MM.1S (cell line): Measurements from ENCODE around the gene PTPRB.

Experiments used
- DNase-seq: peaks from one replicate; pipeline ENCODE4 v3.0.0-alpha.2; 2015
- H2AFZ ChIP-seq: fragments of 300-600 bp; sonication (generic); 2 replicates; pipeline ENCODE4 v1.6.0; 2016; ENCODE audit warnings: antibody characterized with exemption, low read length
- H3F3A ChIP-seq: fragments of 300-600 bp; sonication (generic); 2 replicates; pipeline ENCODE4 v1.6.1; 2016; ENCODE audit warnings: mild to moderate bottlenecking, antibody characterized with exemption, low read length, moderate library complexity, mixed read lengths; ENCODE audit not compliant: insufficient read depth
- H3K27ac ChIP-seq: fragments of 300-600 bp; sonication (generic); 2 replicates; pipeline ENCODE4 v1.5.1; 2016; ENCODE audit warnings: mild to moderate bottlenecking, low read length
- H3K27me3 ChIP-seq: fragments of 300-600 bp; sonication (generic); replicated peaks from 2 replicates; pipeline ENCODE4 v1.6.0; 2016; ENCODE audit warnings: low read length; ENCODE audit not compliant: insufficient read depth
- H3K36me3 ChIP-seq: fragments of 300-600 bp; sonication (generic); replicated peaks from 2 replicates; pipeline ENCODE4 v1.6.1; 2016; ENCODE audit warnings: mild to moderate bottlenecking, low read length, mixed read lengths; ENCODE audit not compliant: insufficient read depth
- H3K4me1 ChIP-seq: fragments of 300-600 bp; sonication (generic); 2 replicates; pipeline ENCODE4 v1.6.1; 2016; ENCODE audit warnings: low read length, mixed read lengths
- H3K4me2 ChIP-seq: fragments of 300-600 bp; sonication (generic); 2 replicates; pipeline ENCODE4 v1.6.0; 2016; ENCODE audit warnings: low read depth, low read length
- H3K4me3 ChIP-seq: fragments of 300-600 bp; sonication (generic); 2 replicates; pipeline ENCODE4 v1.5.1; 2016; ENCODE audit warnings: low read length, mixed read lengths
- H3K79me2 ChIP-seq: fragments of 300-600 bp; sonication (generic); 2 replicates; pipeline ENCODE4 v1.6.1; 2016; ENCODE audit warnings: mixed run types, low read length, mixed read lengths
- H3K9ac ChIP-seq: fragments of 300-600 bp; sonication (generic); 2 replicates; pipeline ENCODE4 v1.6.1; 2016; ENCODE audit warnings: low read length, mixed read lengths
- H3K9me2 ChIP-seq: fragments of 300-600 bp; sonication (generic); replicated peaks from 2 replicates; pipeline ENCODE4 v1.6.1; 2016; ENCODE audit warnings: mild to moderate bottlenecking, low read length, mixed read lengths; ENCODE audit not compliant: insufficient read depth
- H3K9me3 ChIP-seq: fragments of 300-600 bp; sonication (generic); replicated peaks from 2 replicates; pipeline ENCODE4 v1.6.1; 2016; ENCODE audit warnings: mild to moderate bottlenecking, low read length, mixed read lengths; ENCODE audit not compliant: insufficient read depth
- H4K20me1 ChIP-seq: fragments of 300-600 bp; sonication (generic); 2 replicates; pipeline ENCODE4 v1.6.1; 2016; ENCODE audit warnings: mild to moderate bottlenecking, low read length, moderate library complexity, mixed read lengths; ENCODE audit not compliant: insufficient read depth
- EZH2 ChIP-seq: fragments of 300-600 bp; sonication (generic); optimal IDR thresholded peaks from 2 replicates; pipeline ENCODE3; 2017; ENCODE audit warnings: low read depth, mild to moderate bottlenecking, antibody characterized with exemption, low read length, mixed read lengths
- EZH2phosphoT487 ChIP-seq: fragments of 300-600 bp; sonication (generic); IDR thresholded peaks from 2 replicates; pipeline ENCODE4 v1.6.1; 2018; ENCODE audit warnings: antibody characterized with exemption, low read length
- TF ChIP-seq, protein P1 (sequence below): fragments of 300-600 bp; sonication (generic); IDR thresholded peaks from 2 replicates; pipeline ENCODE4 v1.5.1; 2016; ENCODE audit warnings: antibody characterized with exemption, low read length, mixed read lengths

PTPRB gene

DNA sequence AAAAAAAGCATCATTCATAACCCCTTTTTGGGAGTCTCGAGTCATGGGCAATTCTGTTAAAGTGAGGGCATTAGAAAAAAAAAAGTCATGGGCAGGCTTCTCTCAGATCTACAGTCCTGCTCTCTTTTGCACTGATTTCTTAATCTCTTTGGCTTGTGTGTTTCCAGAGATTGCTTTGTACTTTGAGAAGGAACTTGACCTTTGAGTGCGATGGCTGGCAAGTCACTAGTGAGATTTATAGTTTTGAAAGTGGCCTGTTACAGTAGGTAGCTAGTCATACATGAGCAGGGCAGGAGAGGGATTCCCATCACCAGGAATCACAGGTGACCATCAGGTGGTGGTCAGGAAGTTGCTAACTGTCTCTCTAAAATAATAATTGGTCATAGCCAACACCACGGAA is 151.5 kb downstream of the PTPRB start:
- Histone ChIP-seq H3K27ac (no peak overlapping the region), H3K9me2 (no peaks in the 10 kb centered on the region), H3K4me1 (no peaks in the 10 kb centered on the region), H3K36me3 (no peaks in the 10 kb centered on the region), H3K27me3 (no peaks in the 10 kb centered on the region), H3K9me3 (no peaks in the 10 kb centered on the region), H4K20me1 (no peaks in the 10 kb centered on the region), H3K4me3 (no peak overlapping the region), H2AFZ (no peak overlapping the region), H3K9ac (no peak overlapping the region), H3K79me2 (no peaks in the 10 kb centered on the region), H3K4me2 (no peak overlapping the region), H3F3A (no peaks in the 10 kb centered on the region)
- TF ChIP-seq EZH2phosphoT487, result no peak
- no peak for TF ChIP-seq EZH2
- TF ChIP-seq, protein P1, sequence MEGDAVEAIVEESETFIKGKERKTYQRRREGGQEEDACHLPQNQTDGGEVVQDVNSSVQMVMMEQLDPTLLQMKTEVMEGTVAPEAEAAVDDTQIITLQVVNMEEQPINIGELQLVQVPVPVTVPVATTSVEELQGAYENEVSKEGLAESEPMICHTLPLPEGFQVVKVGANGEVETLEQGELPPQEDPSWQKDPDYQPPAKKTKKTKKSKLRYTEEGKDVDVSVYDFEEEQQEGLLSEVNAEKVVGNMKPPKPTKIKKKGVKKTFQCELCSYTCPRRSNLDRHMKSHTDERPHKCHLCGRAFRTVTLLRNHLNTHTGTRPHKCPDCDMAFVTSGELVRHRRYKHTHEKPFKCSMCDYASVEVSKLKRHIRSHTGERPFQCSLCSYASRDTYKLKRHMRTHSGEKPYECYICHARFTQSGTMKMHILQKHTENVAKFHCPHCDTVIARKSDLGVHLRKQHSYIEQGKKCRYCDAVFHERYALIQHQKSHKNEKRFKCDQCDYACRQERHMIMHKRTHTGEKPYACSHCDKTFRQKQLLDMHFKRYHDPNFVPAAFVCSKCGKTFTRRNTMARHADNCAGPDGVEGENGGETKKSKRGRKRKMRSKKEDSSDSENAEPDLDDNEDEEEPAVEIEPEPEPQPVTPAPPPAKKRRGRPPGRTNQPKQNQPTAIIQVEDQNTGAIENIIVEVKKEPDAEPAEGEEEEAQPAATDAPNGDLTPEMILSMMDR, result no peak
- DNase-seq, result no peak

- no peaks in the 10 kb centered on the region for H3F3A ChIP-seq
- H3K27me3 ChIP-seq, result no peaks in the 10 kb centered on the region
- no peaks in the 10 kb centered on the region for H3K4me1 ChIP-seq
- H3K36me3 ChIP-seq, result no peaks in the 10 kb centered on the region
- no peak for DNase-seq
- no peaks in the 10 kb centered on the region for H3K9me2 ChIP-seq
- H2AFZ ChIP-seq, result no peak overlapping the region
- no peaks in the 10 kb centered on the region for H4K20me1 ChIP-seq
- TF ChIP-seq EZH2, result no peak
- TF ChIP-seq, protein P1, result no peak
- no peak for TF ChIP-seq EZH2phosphoT487
- no peaks in the 10 kb centered on the region for H3K79me2 ChIP-seq
- H3K4me2 ChIP-seq, result no peak overlapping the region
- no peak overlapping the region for H3K9ac ChIP-seq
- no peak overlapping the region for H3K27ac ChIP-seq
- H3K9me3 ChIP-seq, result no peaks in the 10 kb centered on the region
- no peak overlapping the region for H3K4me3 ChIP-seq
Observed at GRCh38 chr12:70484464-70484863, 152.8 kb downstream of the PTPRB start.

- H3K9me3 ChIP-seq, result no peaks in the 10 kb centered on the region
- no peak for DNase-seq
- no peaks in the 10 kb centered on the region for H3K4me1 ChIP-seq
- no peaks in the 10 kb centered on the region for H3K27me3 ChIP-seq
- no peaks in the 10 kb centered on the region for H3K79me2 ChIP-seq
- no peak overlapping the region for H3K9ac ChIP-seq
- H4K20me1 ChIP-seq, result no peaks in the 10 kb centered on the region
- H3K4me2 ChIP-seq, result no peak overlapping the region
- no peaks in the 10 kb centered on the region for H3K36me3 ChIP-seq
- H3K4me3 ChIP-seq, result no peak overlapping the region
- no peaks in the 10 kb centered on the region for H3F3A ChIP-seq
- H3K27ac ChIP-seq, result no peak overlapping the region
- no peaks in the 10 kb centered on the region for H3K9me2 ChIP-seq
- no peak overlapping the region for H2AFZ ChIP-seq
- TF ChIP-seq EZH2 (no peak), EZH2phosphoT487 (no peak)
- TF ChIP-seq, protein P1, result no peak
Observed at GRCh38 chr12:70482764-70483163, 154.5 kb downstream of the PTPRB start.
